Measurements from ENCODE around the gene KCNT1.

Gene KCNT1

DNA sequence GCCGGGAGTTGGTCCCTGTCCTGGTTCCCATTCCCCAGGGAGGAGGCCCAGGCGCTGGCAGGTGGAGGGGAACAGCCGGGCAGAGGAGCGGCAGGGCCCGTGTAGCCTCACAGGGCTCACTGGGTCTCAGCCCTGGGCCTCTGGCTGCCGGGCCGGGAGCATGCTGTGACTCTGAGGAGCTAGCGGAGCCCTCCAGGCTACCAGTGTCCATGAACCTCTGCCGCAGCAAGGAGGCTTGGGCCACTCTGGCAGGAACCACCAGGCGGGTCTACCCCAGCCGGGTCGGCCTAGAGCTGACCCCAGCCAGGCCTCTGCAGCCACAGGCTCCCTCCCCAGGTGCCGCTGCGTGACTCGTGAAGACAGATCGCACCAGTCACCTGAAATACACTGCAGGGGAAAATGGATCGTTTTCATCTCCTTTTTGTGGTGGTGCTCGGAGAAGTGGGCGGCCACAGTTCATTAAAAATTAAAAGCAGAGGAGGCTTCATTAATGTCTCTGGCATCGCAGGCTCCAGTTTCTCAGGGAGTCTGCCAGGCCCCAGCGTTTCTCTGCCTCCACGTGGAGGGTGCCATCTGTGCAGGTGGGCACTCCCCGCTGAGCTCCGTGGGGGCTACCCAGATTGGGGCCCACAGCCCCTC is 43.8 kb downstream of the KCNT1 start:
- DNase-seq (ENCODE audit: low read depth in 3 of 3), result no peak

DNA sequence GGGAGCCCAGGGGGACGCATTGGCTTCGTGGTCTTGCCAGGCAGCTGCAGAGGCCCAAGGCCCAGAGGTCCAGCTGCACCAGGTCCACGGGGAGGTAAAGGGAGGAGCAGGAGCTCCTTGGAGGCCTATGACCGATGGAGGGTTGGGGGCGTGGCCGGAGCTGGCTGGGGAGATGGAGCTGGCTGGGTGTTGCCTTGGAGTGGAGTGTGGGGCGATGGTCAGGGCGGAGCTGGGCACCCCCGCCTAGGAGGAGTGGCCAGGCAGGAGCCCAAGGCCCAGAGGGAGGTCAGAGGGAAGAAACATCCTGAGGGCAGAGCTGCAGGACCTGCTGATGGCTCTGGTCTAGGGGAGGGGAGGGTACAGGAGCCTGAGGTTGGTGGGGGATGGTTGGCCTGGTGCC is 44.6 kb downstream of the KCNT1 start:
- DNase-seq (ENCODE audit: low read depth in 3 of 3), result no peak

DNA sequence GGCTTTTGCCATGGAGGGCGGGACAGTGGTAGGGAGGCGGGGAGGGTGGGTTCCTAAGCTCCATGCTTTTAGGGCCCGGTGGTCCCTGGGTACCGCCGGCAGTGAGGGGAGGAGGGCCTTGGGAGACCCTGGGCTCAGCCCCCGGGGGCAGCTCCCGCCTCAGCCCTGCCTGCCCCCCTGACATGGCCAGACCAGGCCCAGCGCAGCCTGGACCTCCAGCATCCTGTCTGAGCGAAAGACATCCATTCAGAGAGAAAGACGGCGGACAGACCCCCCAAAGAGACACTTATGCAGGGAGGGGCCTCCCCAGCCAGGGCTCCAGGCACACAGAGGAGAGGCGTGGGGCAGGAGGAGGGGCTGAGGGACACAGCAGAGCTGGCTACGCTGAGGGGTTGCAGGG is 45.3 kb downstream of the KCNT1 start:
- DNase-seq (ENCODE audit: low read depth in 3 of 3), result no peak

DNA sequence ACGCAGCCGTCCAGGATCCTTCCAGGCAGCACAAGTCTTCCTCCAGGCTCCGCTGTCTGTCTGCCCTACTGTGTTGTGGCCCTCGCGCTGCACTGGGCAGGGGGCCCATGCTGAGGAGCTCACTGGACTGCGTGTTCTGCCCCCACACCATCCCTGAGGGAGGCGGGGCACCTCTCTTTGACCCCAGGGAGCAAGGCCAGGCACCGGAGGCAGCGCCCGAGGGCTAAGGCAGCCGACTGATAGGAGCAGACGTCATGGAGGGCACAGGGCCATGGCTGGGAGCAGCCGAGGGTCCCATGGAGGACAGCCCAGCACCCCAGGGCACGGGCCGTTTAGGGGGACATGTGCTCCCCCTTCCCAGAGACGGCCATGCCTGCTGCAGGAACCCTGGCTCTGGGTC is 46.7 kb downstream of the KCNT1 start:
- DNase-seq (ENCODE audit: low read depth in 3 of 3), result no peak

DNA sequence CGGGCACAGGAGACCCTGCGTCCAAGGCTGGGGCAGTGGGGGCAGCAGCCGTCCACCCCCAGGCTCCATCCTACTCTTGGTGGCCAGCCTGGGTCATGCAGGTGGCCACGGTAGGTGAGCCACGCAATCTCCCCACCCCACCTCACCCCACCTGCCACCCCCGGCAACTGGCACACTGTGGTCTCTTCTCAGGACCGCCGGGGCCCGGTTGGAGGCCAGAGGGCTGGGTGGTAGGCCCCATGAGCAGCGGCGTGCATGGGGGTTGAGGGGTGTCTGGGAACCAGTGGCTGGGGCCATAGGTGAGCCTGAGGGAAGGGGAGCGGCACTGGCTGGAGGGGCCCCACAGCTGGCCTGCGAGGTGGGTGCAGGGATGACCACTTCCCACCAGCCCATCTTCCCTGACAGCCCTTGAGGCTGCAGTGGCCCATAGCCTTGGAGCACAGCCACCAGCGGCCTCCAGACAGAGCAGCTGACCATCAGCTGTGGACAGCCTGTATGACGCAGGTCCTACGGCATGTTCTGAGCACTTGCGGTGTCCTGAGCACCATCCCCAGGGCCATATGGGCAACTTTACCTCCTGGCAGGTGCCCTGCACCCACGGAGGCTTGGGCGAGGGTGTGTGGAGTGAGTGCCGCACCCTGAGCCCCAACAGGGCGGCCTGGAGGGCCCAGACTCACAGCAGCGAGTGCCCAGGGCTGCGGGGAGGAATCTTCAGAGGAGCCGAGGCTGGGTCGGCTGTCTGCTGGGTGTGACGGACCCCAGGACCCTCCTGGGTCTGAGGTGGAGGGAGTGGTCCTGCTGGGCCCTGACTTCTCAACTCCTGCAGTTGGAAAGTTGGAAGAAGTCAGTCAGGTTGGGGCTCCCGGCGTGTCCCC is 47.4 kb downstream of the KCNT1 start:
- DNase-seq (ENCODE audit: low read depth in 3 of 3), result no peak

DNA sequence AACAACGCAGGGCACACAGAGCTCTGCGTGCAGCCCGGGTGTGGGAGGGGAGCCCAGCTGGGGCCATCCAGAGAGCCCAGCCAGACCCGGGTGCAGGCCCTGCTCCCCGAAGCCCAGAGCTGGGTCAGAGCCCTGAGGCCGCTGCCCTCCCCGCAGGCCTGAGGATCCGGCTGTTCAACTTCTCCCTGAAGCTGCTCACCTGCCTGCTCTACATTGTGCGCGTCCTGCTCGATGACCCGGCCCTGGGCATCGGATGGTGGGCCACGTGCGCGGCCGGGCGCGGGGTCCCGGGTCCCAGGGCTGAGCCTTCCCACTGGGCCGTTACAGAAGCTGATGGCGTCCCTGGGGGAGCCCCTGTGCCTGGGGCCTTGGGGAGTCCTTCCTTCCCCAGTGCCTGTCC is 48.8 kb downstream of the KCNT1 start:
- DNase-seq (ENCODE audit: low read depth in 3 of 3), result no peak

DNA sequence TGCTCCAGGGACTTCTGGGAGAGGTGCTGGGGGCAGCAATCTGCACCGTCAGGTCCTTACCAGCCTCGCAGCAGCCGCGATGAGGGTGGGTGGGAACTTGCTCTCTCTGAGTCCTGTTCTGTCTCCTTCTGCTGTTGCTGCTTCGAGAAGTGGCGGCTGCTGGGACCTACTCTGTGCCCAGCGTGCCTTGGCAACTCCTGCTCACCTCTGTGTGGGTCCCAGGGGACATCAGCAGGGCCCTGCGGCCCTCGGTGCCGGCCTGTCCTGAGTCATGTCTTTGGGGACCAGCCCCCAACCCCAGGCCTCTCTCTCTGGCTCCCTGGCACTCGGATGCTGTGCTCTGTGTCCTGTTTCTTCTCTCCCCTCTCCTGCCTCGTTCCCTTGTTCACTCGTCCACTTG is 49.5 kb downstream of the KCNT1 start:
- DNase-seq (ENCODE audit: low read depth in 3 of 3), result no peak

DNA sequence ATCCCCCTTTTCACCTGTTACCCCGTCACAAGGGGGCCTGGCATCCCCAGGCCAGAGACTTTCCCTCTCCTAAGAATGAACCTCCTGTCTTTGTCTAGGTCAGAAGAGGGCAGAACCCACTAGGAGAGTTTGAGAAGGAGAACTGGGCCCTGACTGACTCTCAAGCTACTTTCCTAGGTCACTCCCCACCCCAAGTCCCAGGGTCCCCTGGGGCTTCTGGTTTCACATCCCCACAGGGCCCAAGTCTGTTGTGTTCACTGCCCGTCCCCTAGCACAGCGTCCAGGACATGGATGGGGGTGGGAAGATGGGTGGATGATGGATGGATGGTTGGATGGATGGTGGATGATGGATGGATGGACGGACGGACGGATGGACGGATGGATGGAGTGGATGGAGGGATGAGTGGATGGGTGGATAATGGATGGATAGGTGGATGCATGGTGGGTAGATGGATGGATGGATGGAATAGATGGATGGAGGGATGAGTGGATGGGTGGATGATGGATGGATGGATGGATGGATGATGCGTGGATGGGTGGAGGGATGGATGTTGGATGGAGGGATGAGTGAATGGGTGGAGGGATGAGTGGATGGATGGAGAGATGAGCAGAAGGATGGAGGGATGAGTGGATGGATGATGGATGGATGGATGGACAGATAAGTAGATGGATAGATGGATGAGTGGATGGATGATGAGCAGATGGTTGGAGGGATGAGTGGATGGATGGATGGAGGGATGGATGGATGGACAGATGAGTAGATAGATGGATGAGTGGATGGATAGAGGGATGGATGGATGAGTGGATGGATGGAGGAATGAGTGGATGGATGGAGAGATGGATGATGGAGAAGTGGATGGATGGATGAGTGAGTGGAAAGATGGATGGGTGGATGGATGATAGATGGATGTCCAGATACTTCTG is 50.6 kb downstream of the KCNT1 start:
- DNase-seq (ENCODE audit: low read depth in 3 of 3), result no peak

DNA sequence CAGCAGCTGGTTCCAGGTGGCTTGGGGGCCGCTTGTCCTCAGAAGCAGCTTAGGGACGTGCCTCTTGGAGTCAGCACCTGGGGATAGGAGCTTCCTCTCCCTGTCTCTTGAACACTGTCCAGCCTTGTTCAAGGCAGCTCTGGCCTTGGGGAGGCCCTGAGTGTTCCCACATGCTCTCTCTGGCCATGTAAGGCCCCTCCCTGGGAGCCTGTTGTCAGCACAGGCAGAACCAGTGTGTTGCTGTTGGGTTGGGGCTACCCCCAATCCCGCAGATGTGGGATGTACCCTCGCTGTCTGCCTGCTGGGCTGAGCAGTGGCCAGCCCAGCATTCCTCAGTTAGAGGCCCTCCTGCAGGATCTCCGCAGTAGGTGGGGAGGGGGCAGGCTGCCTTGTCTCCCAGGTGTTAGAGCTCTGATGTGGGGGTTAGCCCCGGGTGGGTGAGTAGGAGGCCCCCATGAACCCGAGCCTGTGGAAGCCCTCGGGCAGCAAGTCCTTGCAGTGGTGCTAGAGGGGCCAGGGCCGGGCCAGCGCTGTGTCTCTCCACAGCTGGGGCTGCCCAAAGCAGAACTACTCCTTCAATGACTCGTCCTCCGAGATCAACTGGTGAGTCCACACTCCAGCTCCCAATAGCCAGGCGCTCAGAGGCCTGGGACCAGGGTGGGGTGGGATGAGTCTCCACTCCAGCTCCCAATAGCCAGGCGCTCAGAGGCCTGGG is 51.6 kb downstream of the KCNT1 start:
- DNase-seq (ENCODE audit: low read depth in 3 of 3), result no peak

DNA sequence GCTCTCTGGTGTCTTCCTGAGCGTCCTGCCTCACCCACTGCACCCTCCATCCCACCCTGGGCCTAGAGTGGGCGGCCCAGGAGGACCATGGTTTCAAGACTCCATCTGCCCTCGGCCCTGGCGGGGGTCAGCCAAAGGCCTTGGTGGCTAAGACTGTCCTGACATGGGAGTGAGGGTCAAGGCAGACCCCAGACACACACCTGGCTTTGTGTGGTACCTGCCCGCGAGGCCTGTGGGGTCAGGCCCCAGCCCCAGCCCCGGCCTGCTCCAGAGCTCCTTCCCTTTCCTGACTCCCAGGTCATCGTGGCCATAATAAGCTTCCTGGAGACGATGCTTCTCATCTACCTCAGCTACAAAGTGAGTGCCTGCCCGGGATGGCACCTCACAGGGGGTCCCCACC is 54.6 kb downstream of the KCNT1 start:
- DNase-seq (ENCODE audit: low read depth in 3 of 3), result no peak

DNA sequence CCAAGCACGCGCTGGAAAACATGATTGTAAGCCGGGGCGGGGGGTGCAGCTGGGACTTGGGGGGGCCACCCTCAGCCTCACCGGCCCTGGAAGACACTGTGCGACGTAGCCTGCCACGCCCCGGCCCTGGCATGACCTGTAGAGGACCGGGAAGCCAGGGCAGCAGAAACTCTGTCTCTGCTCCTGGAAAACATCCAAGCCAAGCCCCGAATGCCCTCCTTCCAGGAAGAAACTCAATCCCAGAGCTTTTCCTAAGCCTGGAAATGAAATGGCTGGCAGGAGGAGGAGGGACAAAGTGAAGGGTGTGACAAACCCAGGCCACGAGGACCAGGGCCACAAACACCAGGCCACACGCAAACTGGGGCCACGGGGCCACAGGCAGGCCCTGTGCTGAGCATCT is 55.4 kb downstream of the KCNT1 start:
- DNase-seq (ENCODE audit: low read depth in 3 of 3), result no peak

DNA sequence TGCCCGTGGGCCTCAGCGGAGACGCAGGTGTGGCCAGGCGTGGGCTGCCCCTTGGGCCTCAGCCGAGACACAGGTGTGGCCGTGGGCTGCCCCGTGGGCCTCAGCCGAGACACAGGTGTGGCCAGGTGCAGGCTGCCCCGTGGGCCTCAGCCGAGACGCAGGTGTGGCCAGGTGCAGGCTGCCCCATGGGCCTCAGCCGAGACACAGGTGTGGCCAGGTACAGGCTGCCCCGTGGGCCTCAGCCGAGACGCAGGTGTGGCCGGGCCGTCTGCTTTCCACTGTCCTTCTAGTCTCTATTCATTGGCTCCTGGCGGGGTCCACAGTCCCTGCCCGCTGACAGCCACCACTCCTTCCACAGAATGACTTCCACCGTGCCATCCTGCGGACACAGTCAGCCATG is 56.1 kb downstream of the KCNT1 start:
- no peak for DNase-seq (ENCODE audit: low read depth in 3 of 3)

DNA sequence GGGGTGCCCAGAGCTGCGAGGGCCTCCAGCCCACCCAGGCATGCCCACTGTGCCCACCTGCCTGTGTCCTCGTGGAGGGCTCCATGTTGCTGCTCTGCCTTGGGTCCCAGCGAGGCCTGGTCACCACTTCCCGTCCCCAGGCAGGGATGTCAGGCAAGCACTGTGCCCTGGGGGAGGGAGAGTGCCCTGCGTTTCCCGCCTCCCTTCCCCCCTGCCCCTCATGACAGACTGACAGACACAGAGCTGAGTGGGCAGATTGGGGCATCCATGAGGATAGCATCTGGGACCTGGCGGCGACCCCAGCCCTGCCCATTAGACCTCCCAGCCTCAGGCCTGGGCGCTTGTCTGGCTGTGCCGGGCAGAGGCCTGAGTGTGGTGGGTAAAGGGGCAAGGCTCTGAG is 56.9 kb downstream of the KCNT1 start:
- no peak for DNase-seq (ENCODE audit: low read depth in 3 of 3)

DNA sequence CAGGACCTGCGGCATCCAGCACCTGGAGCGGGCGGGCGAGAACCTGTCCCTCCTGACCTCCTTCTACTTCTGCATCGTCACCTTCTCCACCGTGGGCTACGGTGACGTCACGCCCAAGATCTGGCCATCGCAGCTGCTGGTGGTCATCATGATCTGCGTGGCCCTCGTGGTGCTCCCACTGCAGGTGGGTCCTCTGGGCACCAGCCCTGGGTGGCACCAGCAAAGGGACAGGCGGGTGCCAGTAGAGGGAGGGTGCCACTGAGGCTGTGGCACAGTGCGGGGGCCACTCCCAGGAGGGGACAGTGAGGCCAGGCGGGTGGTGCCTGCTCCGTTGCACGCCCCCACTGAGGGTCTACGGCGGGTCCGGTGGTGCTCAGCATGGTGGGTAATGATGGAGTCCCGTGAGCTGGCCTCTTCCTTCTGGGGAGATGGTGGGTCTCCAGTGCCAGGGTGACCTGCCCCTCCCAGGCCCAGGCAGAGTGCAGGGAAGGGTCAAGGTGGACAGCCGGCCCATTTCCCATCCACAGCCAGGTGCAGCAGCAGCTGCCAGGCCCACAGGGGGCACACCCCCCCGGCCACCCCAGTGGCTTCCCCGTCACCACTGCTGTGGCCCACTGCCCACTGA is 57.8 kb downstream of the KCNT1 start:
- DNase-seq (ENCODE audit: low read depth in 3 of 3), result no peak

DNA sequence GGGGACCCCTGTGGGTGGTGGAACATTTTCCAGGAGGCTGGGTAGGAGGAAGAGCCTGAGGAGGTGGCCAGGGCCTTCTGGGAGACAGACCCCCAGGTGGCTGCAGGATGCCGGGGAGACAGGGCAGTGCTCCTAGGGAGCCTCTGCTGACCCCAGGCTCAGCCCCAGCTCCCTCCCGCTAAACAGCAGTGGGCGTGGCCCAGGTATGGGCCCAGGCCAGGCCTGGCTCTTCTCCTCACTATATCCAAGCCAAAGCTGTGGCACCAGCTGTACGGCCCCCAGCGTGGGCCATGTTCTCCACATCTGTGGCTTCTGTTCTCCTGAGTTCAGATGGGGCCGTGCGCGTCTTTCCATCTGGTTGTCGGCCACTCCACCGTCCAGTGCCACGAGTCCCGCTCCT is 58.5 kb downstream of the KCNT1 start:
- DNase-seq (ENCODE audit: low read depth in 3 of 3), result no peak

DNA sequence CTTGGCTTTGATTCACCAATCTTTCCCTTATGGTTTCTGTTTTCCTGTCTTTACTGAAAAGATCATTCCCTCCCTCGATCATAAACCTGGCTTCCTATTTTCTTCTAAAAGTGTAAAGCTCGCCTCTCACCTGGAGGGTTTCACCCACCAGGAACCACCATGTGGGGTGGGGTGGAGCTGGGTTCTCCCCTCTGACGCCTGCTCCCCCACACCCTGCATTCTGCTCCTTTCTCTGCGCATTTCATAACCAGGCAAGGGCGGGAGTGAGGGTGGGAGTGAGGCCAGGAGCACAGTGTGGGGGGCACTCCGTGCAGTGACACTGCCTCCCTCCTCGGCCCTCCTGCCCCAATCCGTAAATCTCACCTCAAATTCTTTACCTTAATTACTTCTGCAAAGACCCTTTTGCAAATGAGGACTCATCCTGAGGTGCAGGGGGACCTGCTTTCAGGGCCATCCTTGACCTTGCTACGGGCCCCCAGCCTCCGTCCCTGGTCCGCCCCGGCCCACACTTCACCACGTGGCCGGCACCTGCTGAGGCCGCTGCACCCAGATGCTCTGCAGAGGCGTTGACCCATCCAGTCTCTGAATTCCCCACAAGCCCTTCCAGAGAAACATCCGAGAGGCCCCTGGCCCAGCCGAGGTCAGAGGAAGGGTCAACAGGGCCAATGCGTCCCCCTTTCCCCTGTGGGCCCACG is 59.3 kb downstream of the KCNT1 start:
- no peak for DNase-seq (ENCODE audit: low read depth in 3 of 3)

DNA sequence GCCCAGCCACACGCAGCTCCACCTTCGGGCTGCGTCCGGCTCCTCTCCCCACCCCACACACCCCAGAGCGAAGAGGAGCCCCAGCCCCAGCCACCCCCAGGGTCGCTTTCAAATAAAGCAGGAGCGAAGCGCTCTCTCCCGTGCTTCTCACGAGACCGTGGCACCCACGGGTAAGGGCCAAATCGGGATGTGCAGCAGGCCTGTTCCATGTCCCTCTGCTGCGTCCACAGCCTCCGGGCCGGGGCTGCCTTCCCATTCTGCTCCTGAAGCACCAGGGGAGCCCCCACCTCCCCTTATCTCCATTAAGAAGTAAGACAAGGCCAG is 59.8 kb downstream of the KCNT1 start:
- DNase-seq (ENCODE audit: low read depth in 3 of 3), result no peak

DNA sequence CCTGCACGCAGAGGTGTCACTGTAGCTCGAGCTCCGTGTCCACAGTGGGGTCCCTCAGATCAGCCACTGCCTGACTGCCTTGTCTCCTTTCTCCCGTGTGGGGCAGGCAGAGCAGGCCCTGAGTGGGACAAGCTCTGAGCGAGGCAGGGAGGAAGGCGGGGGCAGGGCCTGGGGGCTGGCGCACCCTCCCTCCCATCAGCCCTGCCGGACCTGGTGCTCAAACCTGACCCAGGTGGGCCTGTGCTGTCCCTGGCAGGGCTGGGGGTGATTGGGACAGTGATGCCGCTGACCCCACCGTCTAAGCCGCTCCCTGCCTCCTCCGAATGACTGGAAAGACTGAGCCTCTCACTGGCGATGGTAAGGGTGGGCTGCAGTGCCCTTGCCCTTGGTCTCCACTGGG is 60.9 kb downstream of the KCNT1 start:
- no peak for DNase-seq (ENCODE audit: low read depth in 3 of 3)

DNA sequence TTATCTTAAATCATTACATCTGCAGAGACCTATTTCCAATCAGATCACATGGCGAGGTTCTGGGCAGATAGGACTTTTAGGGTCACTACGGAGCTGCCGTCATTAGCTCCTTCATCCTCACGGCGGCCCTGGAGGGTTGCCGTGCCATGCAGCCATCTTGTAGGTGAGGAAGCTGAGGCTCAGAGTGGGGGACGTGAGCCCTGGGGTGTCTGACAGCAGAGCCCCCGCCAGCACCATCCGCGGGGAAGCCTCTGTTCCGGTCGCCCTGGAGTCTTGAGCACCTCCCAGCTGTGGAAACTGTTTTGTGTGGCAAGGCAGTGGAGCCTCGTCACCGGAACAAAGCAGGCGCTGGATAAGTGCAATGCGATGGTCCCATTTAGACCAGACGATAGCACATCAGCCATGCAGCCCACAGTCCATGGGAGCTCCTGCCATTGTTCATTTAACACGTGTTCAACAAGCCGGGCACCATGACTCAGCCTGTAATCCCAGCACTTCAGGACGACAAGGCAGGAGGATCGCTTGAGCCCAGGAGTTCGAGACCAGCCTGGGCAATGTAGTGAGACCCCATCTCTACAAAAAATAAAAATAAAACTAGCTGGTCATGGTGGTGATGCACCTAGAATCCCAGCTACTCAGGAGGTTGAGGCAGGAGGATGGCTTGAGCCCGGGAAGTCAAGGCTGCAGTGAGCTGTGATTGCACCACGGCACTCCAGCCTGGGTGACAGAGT is 61.9 kb downstream of the KCNT1 start:
- no peak for DNase-seq (ENCODE audit: low read depth in 3 of 3)

DNA sequence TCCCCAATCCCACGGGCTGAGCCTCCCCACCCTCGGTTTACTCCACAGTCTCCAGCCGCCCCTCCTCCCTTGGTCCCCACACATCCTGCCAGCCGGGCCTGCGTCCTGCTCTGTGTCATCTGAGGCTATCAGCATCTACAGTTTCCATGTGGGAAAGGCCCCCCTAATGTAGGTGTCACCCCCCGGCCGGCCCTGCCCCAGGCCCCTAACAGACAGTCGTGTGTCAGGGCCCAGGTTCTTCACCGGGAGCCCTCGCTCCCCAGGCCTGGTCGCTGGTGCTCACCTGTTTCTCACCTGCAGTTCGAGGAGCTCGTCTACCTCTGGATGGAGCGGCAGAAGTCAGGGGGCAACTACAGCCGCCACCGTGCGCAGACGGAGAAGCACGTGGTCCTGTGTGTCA is 62.7 kb downstream of the KCNT1 start:
- DNase-seq (ENCODE audit: low read depth in 3 of 3), result no peak

Measured in stimulated activated CD4-positive, alpha-beta T cell treated with anti-CD3 and anti-CD28 coated beads, TNF-alpha, amount 100 ng/mL, for 24 hours (primary cell).